Spleen (tissue), 11 donors: Measurements from ENCODE around the gene MMAB. TPM values are rescaled to one million over a fixed set of nuclear protein-coding genes. Genes with fewer than 3 reads are reported as not detected.

Source experiments
- DNase-seq: peaks from one replicate; pipeline ENCODE4 v3.0.0-alpha.2; 2020
- H3K27ac ChIP-seq, 8 donors: fragments of 200-600 bp; sonication (generic) in 7 of 8; 1 replicate in 4 of 8; 2 replicates in 4 of 8; pipeline versions ENCODE4 v1.5.0 to v1.8.0; 2016 to 2021; ENCODE audit warnings: inconsistent platforms in 4 of 8, mild to moderate bottlenecking in 4 of 8, moderate library complexity in 1 of 8
- H3K27me3 ChIP-seq, 7 donors: fragments of 200-600 bp; sonication (generic) in 6 of 7; replicated peaks in 1 of 7; 1 replicate in 4 of 7; 2 replicates in 3 of 7; pipeline versions ENCODE4 v1.5.0 to v1.8.0; 2016 to 2021; ENCODE audit warnings: inconsistent platforms in 3 of 7, mild to moderate bottlenecking in 1 of 7
- H3K36me3 ChIP-seq, 6 donors: fragments of 200-600 bp; sonication (generic) in 5 of 6; 1 replicate in 4 of 6; 2 replicates in 2 of 6; pipeline versions ENCODE4 v1.5.0 to v1.8.0; 2016 to 2021; ENCODE audit warnings: inconsistent platforms in 2 of 6
- H3K4me1 ChIP-seq, 6 donors: fragments of 200-600 bp; sonication (generic) in 5 of 6; 1 replicate in 3 of 6; 2 replicates in 3 of 6; pipeline versions ENCODE4 v1.5.0 to v1.8.0; 2016 to 2021; ENCODE audit warnings: inconsistent platforms in 3 of 6
- H3K4me3 ChIP-seq, 8 donors: fragments of 200-600 bp; sonication (generic) in 7 of 8; 1 replicate in 4 of 8; 2 replicates in 4 of 8; pipeline versions ENCODE4 v1.5.0 to v1.8.0; 2016 to 2021; ENCODE audit warnings: inconsistent platforms in 4 of 8, mild to moderate bottlenecking in 4 of 8, moderate library complexity in 2 of 8
- H3K9me3 ChIP-seq, 8 donors: fragments of 200-600 bp; sonication (generic) in 7 of 8; 1 replicate in 4 of 8; 2 replicates in 4 of 8; pipeline versions ENCODE4 v1.5.0 to v1.8.0; 2016 to 2021; ENCODE audit warnings: inconsistent platforms in 4 of 8
- CTCF ChIP-seq, 11 experiments: fragments of 200-600 bp in 7 of 11; fragments of 450-650 bp in 4 of 11; sonication (generic) in 4 of 11; IDR thresholded peaks in 8 of 11; conservative IDR thresholded peaks in 3 of 11; 1 replicate in 7 of 11; 2 replicates in 4 of 11; pipeline versions ENCODE4 v1.4.0 to v1.8.0; 2016 to 2021; ENCODE audit warnings: antibody characterized with exemption in 11 of 11, inconsistent platforms in 4 of 11, mild to moderate bottlenecking in 1 of 11
- POLR2A ChIP-seq, 3 donors: fragments of 450-650 bp; IDR thresholded peaks; one replicate each; pipeline ENCODE4 v1.5.1; 2017; ENCODE audit warnings: antibody characterized with exemption in 3 of 3, mild to moderate bottlenecking in 1 of 3
- POLR2AphosphoS5 ChIP-seq, 3 donors: sonication (generic); formaldehyde crosslinking; IDR thresholded peaks; one replicate each; pipeline ENCODE4 v1.5.1; 2017; ENCODE audit warnings: antibody characterized with exemption in 3 of 3
- WGBS, 5 donors: extraction: QIAGEN DNeasy Blood & Tissue Kit in 3 of 5; methylation state at CpG; one replicate each; pipeline versions ENCODE4 v1.1.5 to v1.1.7; 2013 to 2018; 5-methylcytosine and 5-hydroxymethylcytosine counted together
- intact Hi-C: fragments of 100-400 bp; cut with DNase I; formaldehyde crosslinking; loops from one replicate; pipeline ENCODE4 v1.15.0; 2023; ENCODE audit warnings: low total_unique reads
- polyA plus RNA-seq, 3 donors: library from polyadenylated mRNA; stranded (reverse); fragments of 200-250 nt; gene quantifications; one replicate each; pipeline ENCODE4 v1.2.1, GENCODE V29; 2013
- total RNA-seq, 7 donors: library from RNA; depleted of rRNA in 3 of 7; stranded (reverse); fragments of >200 nt in 3 of 7; fragmentation: NEBNext Ultra II Directional in 4 of 7; extraction: Animal tissue kit (Norgen Biotek cat#: 25700) in 4 of 7; gene quantifications; one replicate each; pipeline versions ENCODE4 v1.1.0 to v1.2.1, GENCODE V29; 2016 to 2021
- donor health status: healthy with polysubstance abuse.
- donor health status: DM: no; HTN: no; CAD: no; lungs with moderate emphysema.
- donor health status: DM: no; HTN: no; CAD: no.
- donor health status: Bipolar disorder and iron deficiency.
- donor health status: healthy.
- donor health status: DM: no; HTN: no; CAD: no.
- donor health status: DM: yes; HTN: yes; CAD: no.

The MMAB gene
- total and polyA plus RNA-seq, 10 donors: 14.5 to 41.7 (median 20.3) TPM

- no peak overlapping the region for H3K27ac ChIP-seq
- H3K36me3 ChIP-seq: no peaks in the 10 kb centered on the region
- peaks cover 0 to 11% (median 0%) of the 10 kb centered on the region in 6 donors for H3K4me1 ChIP-seq
- 84 to 91% (median 90%) methylated on average over 8 of the region's 8 CpGs for WGBS, 5 donors
- H3K4me3 ChIP-seq: no peak overlapping the region
- TF ChIP-seq CTCF (IDR thresholded peaks at IDR 0.05 in 8 of 11, conservative IDR thresholded peaks at IDR 0.05 in 3 of 11): no peak
- TF ChIP-seq POLR2AphosphoS5 (IDR thresholded peaks at IDR 0.05): no peak
- no peak for TF ChIP-seq POLR2A (IDR thresholded peaks at IDR 0.05)
- peaks cover 0 to 62% (median 8%) of the 10 kb centered on the region in 7 donors for H3K27me3 ChIP-seq
- no peak for DNase-seq
- no peaks in the 10 kb centered on the region for H3K9me3 ChIP-seq
- intact Hi-C loops: no loop called here
These were observed 45.8 kb upstream of the MMAB start for GRCh38 chr12:109619002-109619604.

- intact Hi-C loops: no loop called here
- 75 to 84% (median 78%) methylated on average over 5 of the region's 5 CpGs for WGBS, 5 donors
These were observed 44.8 kb upstream of the MMAB start for GRCh38 chr12:109618082-109618481.

GRCh38 chr12:109617491-109617890 lies 44.2 kb upstream of the MMAB start:
- no peaks in the 10 kb centered on the region for H3K9me3 ChIP-seq
- no peak overlapping the region for H3K4me3 ChIP-seq
- H3K36me3 ChIP-seq: no peaks in the 10 kb centered on the region
- WGBS, 5 donors: 71 to 88% (median 82%) methylated on average over 10 of the region's 10 CpGs
- peaks cover 0 to 62% (median 8%) of the 10 kb centered on the region in 7 donors for H3K27me3 ChIP-seq
- no peak for DNase-seq
- TF ChIP-seq CTCF (IDR thresholded peaks at IDR 0.05 in 8 of 11, conservative IDR thresholded peaks at IDR 0.05 in 3 of 11): no peak
- TF ChIP-seq POLR2A (IDR thresholded peaks at IDR 0.05): no peak
- TF ChIP-seq POLR2AphosphoS5 (IDR thresholded peaks at IDR 0.05): no peak
- intact Hi-C loops: no loop called here
- peaks cover 0 to 11% (median 0%) of the 10 kb centered on the region in 6 donors for H3K4me1 ChIP-seq
- no peak overlapping the region for H3K27ac ChIP-seq

More at GRCh38 chr12:109618082-109618481, 44.8 kb upstream of the MMAB start:
- no peaks in the 10 kb centered on the region for H3K36me3 ChIP-seq
- peaks cover 0 to 11% (median 0%) of the 10 kb centered on the region in 6 donors for H3K4me1 ChIP-seq
- H3K27me3 ChIP-seq: peaks cover 0 to 62% (median 8%) of the 10 kb centered on the region in 7 donors
- H3K4me3 ChIP-seq: no peak overlapping the region
- TF ChIP-seq CTCF (IDR thresholded peaks at IDR 0.05 in 8 of 11, conservative IDR thresholded peaks at IDR 0.05 in 3 of 11) (no peak), POLR2AphosphoS5 (IDR thresholded peaks at IDR 0.05) (no peak), POLR2A (IDR thresholded peaks at IDR 0.05) (no peak)
- DNase-seq: no peak
- no peak overlapping the region for H3K27ac ChIP-seq
- no peaks in the 10 kb centered on the region for H3K9me3 ChIP-seq

GRCh38 chr12:109615556-109616229 lies 42.4 kb upstream of the MMAB start:
- peaks cover 0 to 66% (median 8%) of the 10 kb centered on the region in 7 donors for H3K27me3 ChIP-seq
- no peak overlapping the region for H3K4me3 ChIP-seq
- TF ChIP-seq POLR2A (IDR thresholded peaks at IDR 0.05): no peak
- no peak for TF ChIP-seq POLR2AphosphoS5 (IDR thresholded peaks at IDR 0.05)
- TF ChIP-seq CTCF (IDR thresholded peaks at IDR 0.05 in 8 of 11, conservative IDR thresholded peaks at IDR 0.05 in 3 of 11): no peak
- no peaks in the 10 kb centered on the region for H3K9me3 ChIP-seq
- H3K4me1 ChIP-seq: no peaks in the 10 kb centered on the region
- H3K27ac ChIP-seq: no peak overlapping the region
- no peaks in the 10 kb centered on the region for H3K36me3 ChIP-seq
- WGBS, 5 donors: 62 to 80% (median 73%) methylated on average over 14 of the region's 14 CpGs
- no peak for DNase-seq
- intact Hi-C loops: no loop called here
